SK-N-SH (cell line): Measurements from ENCODE around the gene TRIM62.

ENCODE experiments used
- CTCF ChIP-seq: fragments of 200-600 bp; sonication (generic); IDR thresholded peaks from 2 replicates; pipeline ENCODE4 v1.6.1; 2017; ENCODE audit warnings: antibody characterized with exemption, mild to moderate bottlenecking, moderate library complexity
- EZH2phosphoT487 ChIP-seq: fragments of 200-600 bp; sonication (generic); IDR thresholded peaks from 2 replicates; pipeline ENCODE4 v1.6.1; 2017; ENCODE audit warnings: low read depth, mixed run types, mild to moderate bottlenecking, antibody characterized with exemption, moderate library complexity, borderline replicate concordance
- FOXM1 ChIP-seq: IDR thresholded peaks from 2 replicates; pipeline ENCODE4 v1.4.0; 2012; ENCODE audit warnings: low read depth, mild to moderate bottlenecking
- MXI1 ChIP-seq: IDR thresholded peaks from 2 replicates; pipeline ENCODE4 v1.6.1; 2012; ENCODE audit warnings: mild to moderate bottlenecking, low read depth, low read length, improper control_type of control experiment
- PBX3 ChIP-seq: IDR thresholded peaks from 2 replicates; pipeline ENCODE4; 2012
- POLR2AphosphoS5 ChIP-seq: IDR thresholded peaks from 2 replicates; pipeline ENCODE4 v1.6.1; 2012; ENCODE audit warnings: low read depth, low read length
- RCOR1 ChIP-seq: fragments of 150-350 bp; IDR thresholded peaks from 2 replicates; pipeline ENCODE4 v1.6.1; 2017; ENCODE audit warnings: antibody characterized with exemption, low read length
- REST ChIP-seq: IDR thresholded peaks from 2 replicates; pipeline ENCODE4 v1.6.1; 2012; ENCODE audit warnings: mild to moderate bottlenecking, low read depth, low read length, moderate library complexity
- SMC3 ChIP-seq: IDR thresholded peaks from 2 replicates; pipeline ENCODE4 v1.6.1; 2012; ENCODE audit warnings: low read depth, low read length, improper control_type of control experiment
- TAF1 ChIP-seq: IDR thresholded peaks from 2 replicates; pipeline ENCODE4 v1.6.1; 2012; ENCODE audit warnings: low read depth, mild to moderate bottlenecking, low read length, moderate library complexity, borderline replicate concordance
- TEAD4 ChIP-seq: IDR thresholded peaks from 2 replicates; pipeline ENCODE4 v1.4.0; 2012; ENCODE audit warnings: mild to moderate bottlenecking, borderline replicate concordance; ENCODE audit not compliant: insufficient read depth

DNA sequence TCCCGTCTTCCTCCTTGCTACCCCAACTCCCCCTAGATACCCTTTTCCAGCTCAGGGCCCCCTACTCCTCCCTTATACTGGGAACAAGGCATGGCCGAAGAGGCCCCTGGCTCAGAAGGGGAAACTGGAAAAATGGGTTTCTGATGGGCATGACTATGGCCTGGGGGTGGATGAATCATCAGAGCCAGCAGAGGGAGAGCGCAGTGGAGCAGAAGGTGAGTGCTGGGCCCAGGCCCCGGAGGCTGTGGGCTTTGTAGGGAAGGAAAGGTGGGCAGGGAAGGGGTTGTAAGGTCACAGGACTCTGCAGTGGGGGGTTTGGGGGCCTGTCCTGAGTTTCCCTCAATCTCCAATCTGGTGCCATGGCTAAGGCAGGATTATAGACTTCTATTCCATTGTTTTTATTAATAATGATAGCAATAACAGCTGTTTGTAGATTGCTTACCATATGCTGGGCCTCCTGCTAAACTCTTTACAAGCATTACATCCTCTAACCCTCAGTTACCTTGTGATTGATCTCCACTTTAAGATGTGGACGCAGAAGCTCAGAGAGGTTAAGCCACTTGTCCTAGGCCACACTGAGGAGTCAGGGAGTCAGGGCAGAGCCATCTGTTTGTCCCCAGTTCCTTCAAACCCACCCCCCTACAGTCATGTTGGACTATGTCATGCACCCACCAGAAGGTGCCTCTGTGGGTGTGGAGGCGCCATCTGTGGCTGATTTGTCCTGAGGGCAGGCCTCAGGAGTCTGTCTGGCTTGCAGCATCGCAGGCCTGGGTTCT, 38.2 kb upstream of the TRIM62 start:
- TF ChIP-seq MXI1 (no peak), EZH2phosphoT487 (no peak), POLR2AphosphoS5 (no peak), CTCF (no peak), PBX3 (no peak), RCOR1 (no peak), TAF1 (no peak), TEAD4 (no peak), SMC3 (no peak), REST (no peak), FOXM1 (no peak)
